PFSK-1 (cell line): ENCODE results near the gene RDM1.

Experiments
- FOXP2 ChIP-seq: optimal IDR thresholded peaks from 2 replicates; pipeline ENCODE3; 2011; ENCODE audit warnings: borderline replicate concordance, control low read depth, inconsistent platforms; ENCODE audit not compliant: insufficient read depth; ENCODE audit errors: extremely low read length, extremely low read depth
- POLR2AphosphoS5 ChIP-seq: IDR thresholded peaks from 2 replicates; pipeline ENCODE4 v1.6.1; 2012; ENCODE audit warnings: low read depth, mild to moderate bottlenecking, control low read depth, low read length, moderate library complexity
- REST ChIP-seq, 2 experiments: IDR thresholded peaks; 2 replicates each; pipeline versions ENCODE4 v1.6.1 to v1.8.0; 2011 to 2012; ENCODE audit warnings: low read depth in 2 of 2, low read length in 2 of 2, control low read depth in 1 of 2, inconsistent platforms in 1 of 2, mild to moderate bottlenecking in 1 of 2, moderate library complexity in 1 of 2; ENCODE audit not compliant: insufficient read depth in 1 of 2
- SIN3A ChIP-seq: IDR thresholded peaks from 2 replicates; pipeline ENCODE4 v1.6.1; 2012; ENCODE audit warnings: mild to moderate bottlenecking, low read length, moderate library complexity, borderline replicate concordance; ENCODE audit not compliant: insufficient read depth
- TAF1 ChIP-seq: IDR thresholded peaks from 2 replicates; pipeline ENCODE4 v1.6.1; 2012; ENCODE audit warnings: low read length, control low read depth, borderline replicate concordance; ENCODE audit not compliant: insufficient read depth

DNA sequence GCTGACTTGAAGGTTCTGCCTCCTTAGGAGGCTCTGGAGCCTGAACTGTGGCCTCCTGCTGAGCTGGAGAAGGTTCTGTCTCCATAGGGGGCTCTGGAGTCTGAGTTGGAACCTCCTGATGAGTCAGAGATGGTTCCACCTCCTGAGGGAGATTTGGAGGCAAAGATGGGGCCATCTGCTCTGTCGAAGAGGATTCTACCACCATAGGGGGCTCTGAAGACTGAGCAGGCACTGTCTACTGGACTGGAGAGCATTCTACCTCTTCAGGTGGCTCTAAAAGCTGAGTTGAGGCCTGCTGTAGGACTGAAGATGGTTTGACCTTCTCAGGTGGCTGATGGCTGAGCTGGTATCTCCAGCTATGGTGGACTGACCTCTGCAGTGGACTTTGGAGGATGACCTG, 16.2 kb downstream of the RDM1 start:
- TF ChIP-seq TAF1 (no peak), POLR2AphosphoS5 (no peak), REST (IDR thresholded peaks at IDR 0.05; ENCODE audit: insufficient read depth in 1 of 2, low read depth in 2 of 2, low read length in 2 of 2) (no peak), SIN3A (no peak), FOXP2 (no peak)
